Measurements from ENCODE around the gene PRICKLE4. TPM values are rescaled to one million over a fixed set of nuclear protein-coding genes. Genes with fewer than 3 reads are reported as not detected.
A peak's percentile ranks its signal among the peaks of the same experiment; 100 is the strongest.

PRICKLE4 gene
- total and polyA plus RNA-seq, 2 experiments from 2014 or later = 0.80 to 4.0 TPM

- H3K4me1 ChIP-seq (ENCODE audit: insufficient read depth) = peaks cover 23% of the 10 kb centered on the region
- TF ChIP-seq EZH2phosphoT487 (IDR thresholded peaks at IDR 0.05; ENCODE audit: low read depth, severe bottlenecking, unreplicated experiment) (no peak), EZH2 (IDR thresholded peaks at IDR 0.05; ENCODE audit: borderline replicate concordance) (no peak)
- TF ChIP-seq, protein P1, sequence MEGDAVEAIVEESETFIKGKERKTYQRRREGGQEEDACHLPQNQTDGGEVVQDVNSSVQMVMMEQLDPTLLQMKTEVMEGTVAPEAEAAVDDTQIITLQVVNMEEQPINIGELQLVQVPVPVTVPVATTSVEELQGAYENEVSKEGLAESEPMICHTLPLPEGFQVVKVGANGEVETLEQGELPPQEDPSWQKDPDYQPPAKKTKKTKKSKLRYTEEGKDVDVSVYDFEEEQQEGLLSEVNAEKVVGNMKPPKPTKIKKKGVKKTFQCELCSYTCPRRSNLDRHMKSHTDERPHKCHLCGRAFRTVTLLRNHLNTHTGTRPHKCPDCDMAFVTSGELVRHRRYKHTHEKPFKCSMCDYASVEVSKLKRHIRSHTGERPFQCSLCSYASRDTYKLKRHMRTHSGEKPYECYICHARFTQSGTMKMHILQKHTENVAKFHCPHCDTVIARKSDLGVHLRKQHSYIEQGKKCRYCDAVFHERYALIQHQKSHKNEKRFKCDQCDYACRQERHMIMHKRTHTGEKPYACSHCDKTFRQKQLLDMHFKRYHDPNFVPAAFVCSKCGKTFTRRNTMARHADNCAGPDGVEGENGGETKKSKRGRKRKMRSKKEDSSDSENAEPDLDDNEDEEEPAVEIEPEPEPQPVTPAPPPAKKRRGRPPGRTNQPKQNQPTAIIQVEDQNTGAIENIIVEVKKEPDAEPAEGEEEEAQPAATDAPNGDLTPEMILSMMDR (IDR thresholded peaks at IDR 0.05; ENCODE audit: poor library complexity) = no peak
- H3K79me2 ChIP-seq = peaks cover 27% of the 10 kb centered on the region
Observed at GRCh38 chr6:41734666-41735426, 45.7 kb upstream of the PRICKLE4 start.

GRCh38 chr6:41735427-41736185, 45.0 kb upstream of the PRICKLE4 start, which contains the start of gene TFEB:
Gene TFEB (minus strand): TSS chr6:41735608. CDS start chr6:41691213, 44,395 bp downstream.
- peak within 1 kb of the TSS; percentile 95 for H3K4me2 ChIP-seq
- H3K27me3 ChIP-seq = no peaks in the 10 kb centered on the region
- TF ChIP-seq EZH2phosphoT487 (IDR thresholded peaks at IDR 0.05; ENCODE audit: low read depth, severe bottlenecking, unreplicated experiment) = no peak
- TF ChIP-seq, protein P1 (IDR thresholded peaks at IDR 0.05; ENCODE audit: poor library complexity) = peak; percentile 89
- H3K79me2 ChIP-seq = peaks cover 20% of the 10 kb centered on the region
- no peaks in the 10 kb centered on the region for H3K9me2 ChIP-seq (replicated peaks; ENCODE audit: insufficient read depth)
- H3K27ac ChIP-seq = peak within 1 kb of the TSS; percentile 97
- peak; percentile 96 for DNase-seq (ENCODE audit: low spot score)
- no peaks in the 10 kb centered on the region for H3K9me3 ChIP-seq (ENCODE audit: low read depth)
- H3K4me1 ChIP-seq (ENCODE audit: insufficient read depth) = peaks cover 26% of the 10 kb centered on the region
- no peaks in the 10 kb centered on the region for H4K20me1 ChIP-seq (ENCODE audit: insufficient read depth, poor library complexity, severe bottlenecking)
- H3K36me3 ChIP-seq (replicated peaks; ENCODE audit: insufficient read depth, low read depth) = no peaks in the 10 kb centered on the region
- H2AFZ ChIP-seq = peak within 1 kb of the TSS; percentile 86
- 15% methylated on average over 27 of the region's 50 CpGs for WGBS (ENCODE audit: low lambda C conversion rate, missing lambda C conversion rate)
- H3K4me3 ChIP-seq = peak within 1 kb of the TSS; percentile 99

More at GRCh38 chr6:41734666-41735426, 45.7 kb upstream of the PRICKLE4 start:
- peak overlapping the region; percentile 95 for H3K4me2 ChIP-seq
- peak overlapping the region; percentile 99 for H3K4me3 ChIP-seq
- no peaks in the 10 kb centered on the region for H3K27me3 ChIP-seq
- WGBS (ENCODE audit: low lambda C conversion rate, missing lambda C conversion rate) = no CpG with 5 or more reads among the region's 76 CpGs
- peak overlapping the region; percentile 86 for H2AFZ ChIP-seq
- peak overlapping the region; percentile 97 for H3K27ac ChIP-seq
- DNase-seq (ENCODE audit: low spot score) = peak; percentile 89
- H3K36me3 ChIP-seq (replicated peaks; ENCODE audit: insufficient read depth, low read depth) = no peaks in the 10 kb centered on the region
- H3K9me3 ChIP-seq (ENCODE audit: low read depth) = no peaks in the 10 kb centered on the region
- H4K20me1 ChIP-seq (ENCODE audit: insufficient read depth, poor library complexity, severe bottlenecking) = no peaks in the 10 kb centered on the region
- H3K9me2 ChIP-seq (replicated peaks; ENCODE audit: insufficient read depth) = no peaks in the 10 kb centered on the region

GRCh38 chr6:41736186-41736733, 44.3 kb upstream of the PRICKLE4 start:
- Histone ChIP-seq H3K9me2 (replicated peaks; ENCODE audit: insufficient read depth) (no peaks in the 10 kb centered on the region), H3K27ac (no peak overlapping the region), H3K36me3 (replicated peaks; ENCODE audit: insufficient read depth, low read depth) (no peaks in the 10 kb centered on the region), H4K20me1 (ENCODE audit: insufficient read depth, poor library complexity, severe bottlenecking) (no peaks in the 10 kb centered on the region), H3K4me2 (peak overlapping the region; percentile 55), H3K9me3 (ENCODE audit: low read depth) (no peaks in the 10 kb centered on the region), H2AFZ (no peak overlapping the region), H3K4me3 (no peak overlapping the region), H3K4me1 (ENCODE audit: insufficient read depth) (peaks cover 32% of the 10 kb centered on the region), H3K27me3 (no peaks in the 10 kb centered on the region), H3K79me2 (peaks cover 13% of the 10 kb centered on the region)
- TF ChIP-seq, protein P1 (IDR thresholded peaks at IDR 0.05; ENCODE audit: poor library complexity) = no peak
- TF ChIP-seq EZH2 (IDR thresholded peaks at IDR 0.05; ENCODE audit: borderline replicate concordance) (no peak), EZH2phosphoT487 (IDR thresholded peaks at IDR 0.05; ENCODE audit: low read depth, severe bottlenecking, unreplicated experiment) (no peak)
- DNase-seq (ENCODE audit: low spot score) = no peak
- 88% methylated on average over 4 of the region's 6 CpGs for WGBS (ENCODE audit: low lambda C conversion rate, missing lambda C conversion rate)
